Hepatocyte (in vitro differentiated cells): Measurements from ENCODE around the gene CPEB4. TPM values are rescaled to one million over a fixed set of nuclear protein-coding genes. Genes with fewer than 3 reads are reported as not detected.

Experiments
- DNase-seq: peaks from one replicate; pipeline ENCODE4 v3.0.0-alpha.2; 2016; ENCODE audit warnings: low spot score
- H2AFZ ChIP-seq: fragments of 200-600 bp; sonication (generic); 2 replicates; pipeline ENCODE4 v1.6.0; 2016; ENCODE audit warnings: antibody characterized with exemption, mild to moderate bottlenecking
- H3K27ac ChIP-seq: fragments of 200-600 bp; sonication (generic); 2 replicates; pipeline ENCODE4 v1.5.1; 2016; ENCODE audit warnings: mild to moderate bottlenecking
- H3K27me3 ChIP-seq: fragments of 200-600 bp; sonication (generic); 2 replicates; pipeline ENCODE4 v1.6.1; 2016
- H3K36me3 ChIP-seq: fragments of 200-600 bp; sonication (generic); replicated peaks from 2 replicates; pipeline ENCODE4 v1.5.1; 2016; ENCODE audit warnings: low read depth; ENCODE audit not compliant: insufficient read depth
- H3K4me1 ChIP-seq: fragments of 200-600 bp; sonication (generic); 2 replicates; pipeline ENCODE4 v1.5.1; 2016; ENCODE audit warnings: mild to moderate bottlenecking, moderate library complexity; ENCODE audit not compliant: insufficient read depth
- H3K4me2 ChIP-seq: fragments of 200-600 bp; sonication (generic); 2 replicates; pipeline ENCODE4 v1.6.0; 2016
- H3K4me3 ChIP-seq: fragments of 200-600 bp; sonication (generic); 2 replicates; pipeline ENCODE4 v1.5.1; 2016; ENCODE audit warnings: mild to moderate bottlenecking
- H3K79me2 ChIP-seq: fragments of 200-600 bp; sonication (generic); 2 replicates; pipeline ENCODE4 v1.6.0; 2017; ENCODE audit warnings: mild to moderate bottlenecking
- H3K9me2 ChIP-seq: fragments of 200-600 bp; sonication (generic); replicated peaks from 2 replicates; pipeline ENCODE4 v1.6.0; 2017; ENCODE audit warnings: mild to moderate bottlenecking; ENCODE audit not compliant: insufficient read depth
- H3K9me3 ChIP-seq: fragments of 200-600 bp; sonication (generic); 2 replicates; pipeline ENCODE4 v1.5.1; 2016; ENCODE audit warnings: low read depth, mild to moderate bottlenecking
- H4K20me1 ChIP-seq: fragments of 200-600 bp; sonication (generic); 2 replicates; pipeline ENCODE4 v1.6.0; 2016; ENCODE audit warnings: mild to moderate bottlenecking; ENCODE audit not compliant: insufficient read depth, poor library complexity, severe bottlenecking
- CTCF ChIP-seq: fragments of 200-600 bp; sonication (generic); IDR thresholded peaks from 2 replicates; pipeline ENCODE4 v1.5.1; 2016; ENCODE audit warnings: antibody characterized with exemption, mild to moderate bottlenecking; ENCODE audit not compliant: poor library complexity
- EZH2 ChIP-seq: fragments of 200-600 bp; sonication (generic); IDR thresholded peaks from 2 replicates; pipeline ENCODE4 v1.6.1; 2016; ENCODE audit warnings: antibody characterized with exemption, mild to moderate bottlenecking, borderline replicate concordance
- EZH2phosphoT487 ChIP-seq: fragments of 200-600 bp; sonication (generic); IDR thresholded peaks from one replicate; pipeline ENCODE4 v1.6.1; 2018; ENCODE audit warnings: antibody characterized with exemption, mild to moderate bottlenecking, low read depth, moderate library complexity; ENCODE audit not compliant: unreplicated experiment, severe bottlenecking
- WGBS: methylation state at CpG from one replicate; pipeline ENCODE4 v1.1.6; 2016; ENCODE audit warnings: low lambda C conversion rate; ENCODE audit errors: missing lambda C conversion rate; 5-methylcytosine and 5-hydroxymethylcytosine counted together
- polyA plus RNA-seq: library from polyadenylated mRNA; unstranded; fragments of >200 nt; fragmentation: Nextera tagmentation; extraction: Ambion mirVana; gene quantifications from 2 replicates; pipeline ENCODE4 v1.2.1, GENCODE V29; 2016
- total RNA-seq: library from RNA; depleted of rRNA; stranded (reverse); fragments of >200 nt; gene quantifications from 2 replicates; pipeline ENCODE4 v1.2.3, GENCODE V29; 2014

CPEB4 gene
- total and polyA plus RNA-seq, 2 experiments from 2014 or later, result 13.3 to 49.2 TPM

- no peak overlapping the region for H3K4me2 ChIP-seq
- H3K4me1 ChIP-seq, result no peaks in the 10 kb centered on the region
- DNase-seq, result no peak
- H3K4me3 ChIP-seq, result no peak overlapping the region
- no peaks in the 10 kb centered on the region for H3K36me3 ChIP-seq
- H3K9me2 ChIP-seq, result no peaks in the 10 kb centered on the region
- no peak overlapping the region for H2AFZ ChIP-seq
- no peaks in the 10 kb centered on the region for H3K79me2 ChIP-seq
- H3K27ac ChIP-seq, result no peak overlapping the region
- TF ChIP-seq EZH2 (no peak), CTCF (no peak), EZH2phosphoT487 (no peak)
- H3K9me3 ChIP-seq, result no peaks in the 10 kb centered on the region
- H3K27me3 ChIP-seq, result no peaks in the 10 kb centered on the region
- H4K20me1 ChIP-seq, result no peaks in the 10 kb centered on the region
- WGBS, result 55% methylated on average over 7 of the region's 7 CpGs
Observed at GRCh38 chr5:173868096-173868880, 19.9 kb upstream of the CPEB4 start.

GRCh38 chr5:173869316-173869715 is 18.8 kb upstream of the CPEB4 start:
- no peak for TF ChIP-seq CTCF
- no peak for TF ChIP-seq EZH2
- TF ChIP-seq EZH2phosphoT487, result no peak
- 83% methylated on average over 4 of the region's 4 CpGs for WGBS
- H3K4me2 ChIP-seq, result no peak overlapping the region
- no peaks in the 10 kb centered on the region for H3K36me3 ChIP-seq
- no peak overlapping the region for H3K4me3 ChIP-seq
- DNase-seq, result no peak
- H3K9me2 ChIP-seq, result no peaks in the 10 kb centered on the region
- H3K79me2 ChIP-seq, result no peaks in the 10 kb centered on the region
- H3K9me3 ChIP-seq, result no peaks in the 10 kb centered on the region
- H3K4me1 ChIP-seq, result no peaks in the 10 kb centered on the region
- no peaks in the 10 kb centered on the region for H3K27me3 ChIP-seq
- H2AFZ ChIP-seq, result no peak overlapping the region
- no peak overlapping the region for H3K27ac ChIP-seq
- H4K20me1 ChIP-seq, result no peaks in the 10 kb centered on the region

- 87% methylated on average over 9 of the region's 9 CpGs for WGBS
- H3K27ac ChIP-seq, result peak overlapping the region; percentile 11
- DNase-seq, result no peak
Observed at GRCh38 chr5:173872957-173873305, 15.2 kb upstream of the CPEB4 start.

More at GRCh38 chr5:173872957-173873305, 15.2 kb upstream of the CPEB4 start:
- H3K9me3 ChIP-seq, result no peaks in the 10 kb centered on the region
- no peaks in the 10 kb centered on the region for H3K9me2 ChIP-seq
- H2AFZ ChIP-seq, result no peak overlapping the region
- no peaks in the 10 kb centered on the region for H4K20me1 ChIP-seq
- TF ChIP-seq CTCF (no peak), EZH2phosphoT487 (no peak), EZH2 (no peak)
- H3K27me3 ChIP-seq, result no peaks in the 10 kb centered on the region
- H3K4me3 ChIP-seq, result no peak overlapping the region
- no peaks in the 10 kb centered on the region for H3K4me1 ChIP-seq
- no peaks in the 10 kb centered on the region for H3K79me2 ChIP-seq
- no peaks in the 10 kb centered on the region for H3K36me3 ChIP-seq
- H3K4me2 ChIP-seq, result no peak overlapping the region
